CD4-positive, alpha-beta T cell treated with Interleukin-6 for 4 hours (primary cell): Measurements from ENCODE around the gene S100A10.

Experiments
- DNase-seq: peaks from one replicate; pipeline ENCODE4 v3.0.0-alpha.2; 2020; ENCODE audit warnings: mixed read lengths

S100A10 gene

GRCh38 chr1:151960780-151961513 is 32.7 kb downstream of the S100A10 start:
- DNase-seq: no peak

DNA sequence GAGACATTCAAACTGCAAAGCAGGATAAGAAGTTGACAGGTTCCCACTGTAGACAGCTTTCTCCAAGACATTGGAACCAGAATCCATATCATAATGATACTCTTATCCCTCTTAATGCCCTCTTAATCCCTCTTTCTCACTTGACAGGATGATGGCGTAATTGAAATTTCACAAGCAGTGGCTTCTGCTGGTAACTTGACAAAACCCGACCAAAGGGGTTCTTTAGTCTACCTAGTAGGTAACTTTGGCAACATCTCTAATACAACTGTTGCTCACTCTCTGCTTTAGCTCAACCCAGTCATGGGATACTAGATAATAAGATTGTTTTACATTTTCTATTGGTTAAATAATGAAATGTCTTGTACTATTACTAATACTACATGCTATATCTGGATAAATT is 34.7 kb downstream of the S100A10 start:
- DNase-seq: no peak

- no peak for DNase-seq
Measured at GRCh38 chr1:151956957-151957497, 36.6 kb downstream of the S100A10 start.

DNA sequence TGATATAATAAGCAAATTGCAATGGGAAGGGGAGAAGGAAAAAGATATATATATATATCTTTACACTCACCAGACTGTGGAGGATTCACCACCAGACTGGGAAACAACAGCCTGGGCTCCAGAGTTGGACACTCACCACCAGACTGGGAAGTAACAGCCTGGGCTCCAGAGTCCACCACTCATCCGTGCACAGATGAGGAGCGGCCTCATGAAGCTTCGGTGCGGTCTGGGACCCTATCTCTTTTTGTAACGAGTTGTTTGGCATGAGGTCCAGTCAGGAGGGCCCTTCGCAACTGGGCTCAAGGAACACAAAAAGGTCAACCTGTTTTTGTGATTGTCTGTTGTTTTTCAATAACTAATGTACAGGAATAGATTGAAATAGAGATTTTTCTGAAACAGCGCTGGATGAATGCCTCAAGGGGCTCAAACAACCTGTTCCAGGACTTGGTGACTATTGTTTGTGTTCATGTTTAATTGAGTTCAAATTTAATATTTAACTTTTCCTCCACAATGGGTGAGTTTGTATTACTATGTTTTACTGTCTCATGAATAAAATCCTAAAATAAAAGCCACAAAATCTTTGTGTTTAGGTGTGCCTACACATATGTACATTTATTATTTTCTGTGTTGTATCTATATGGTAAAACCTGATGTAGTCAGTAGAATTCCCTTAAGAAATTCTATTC is 40.1 kb downstream of the S100A10 start:
- DNase-seq: no peak

GRCh38 chr1:151952811-151953210 is 40.8 kb downstream of the S100A10 start:
- no peak for DNase-seq

- no peak for DNase-seq
Measured at GRCh38 chr1:151949371-151950193, 44.1 kb downstream of the S100A10 start.

DNA sequence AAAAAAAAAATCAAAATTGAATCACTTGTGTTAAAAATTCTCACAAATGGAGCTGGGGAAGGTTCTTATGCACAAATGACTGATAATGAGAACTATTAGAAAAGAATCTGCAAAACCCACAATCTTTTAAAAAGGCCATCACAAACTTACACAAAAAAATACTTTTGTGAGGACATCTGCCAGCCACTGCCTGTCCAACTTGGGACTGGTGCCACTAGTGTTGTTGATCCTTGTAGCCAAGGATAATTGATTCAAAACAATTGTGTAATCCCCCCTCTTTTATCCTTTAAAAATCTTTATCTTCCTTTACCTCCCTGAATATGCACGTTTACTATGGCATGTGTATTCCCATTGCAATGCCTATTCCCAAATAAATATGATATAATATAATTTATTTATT is 45.2 kb downstream of the S100A10 start:
- no peak for DNase-seq

- no peak for DNase-seq
Measured at GRCh38 chr1:151947140-151947539, 46.5 kb downstream of the S100A10 start.

GRCh38 chr1:151945725-151946722 is 47.6 kb downstream of the S100A10 start:
- peak; percentile 79 for DNase-seq

- no peak for DNase-seq
Measured at GRCh38 chr1:151944857-151945575, 48.6 kb downstream of the S100A10 start.

DNA sequence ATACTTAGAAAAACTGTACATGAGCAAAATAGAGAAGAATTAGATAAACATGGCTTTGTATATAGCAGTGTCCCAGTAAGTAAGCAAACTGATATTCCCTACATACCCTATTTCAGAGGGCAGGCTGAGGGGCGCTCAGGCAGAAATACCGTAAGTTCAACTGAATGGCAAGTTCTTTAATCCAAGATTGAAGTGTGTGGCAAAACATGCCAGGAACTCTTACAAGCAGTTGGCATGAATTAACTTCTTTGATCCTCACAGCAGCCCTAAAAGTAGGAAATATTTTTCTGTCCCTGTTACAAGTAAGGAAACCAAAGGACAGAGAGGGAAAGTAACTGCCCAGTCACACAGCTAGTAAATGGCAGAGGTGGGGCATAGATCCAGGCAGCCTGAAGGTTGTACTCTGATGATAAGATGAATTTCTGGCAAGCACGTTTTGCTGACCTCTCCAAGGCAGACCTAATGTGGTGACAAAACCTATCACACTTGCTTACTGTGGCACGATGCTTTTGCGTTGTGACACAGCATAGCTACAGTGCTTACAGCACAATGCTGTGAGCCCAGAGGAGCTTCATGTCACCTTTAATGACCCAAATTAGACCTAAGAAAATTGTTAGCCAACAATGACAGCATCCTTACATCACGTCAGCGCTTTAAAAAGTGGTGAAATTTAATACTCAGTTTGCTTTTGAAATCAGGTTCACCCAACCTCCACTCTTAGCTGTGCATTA is 49.4 kb downstream of the S100A10 start:
- no peak for DNase-seq

- no peak for DNase-seq
Measured at GRCh38 chr1:151943591-151943990, 50.1 kb downstream of the S100A10 start.

GRCh38 chr1:151942882-151943281 is 50.8 kb downstream of the S100A10 start:
- no peak for DNase-seq

GRCh38 chr1:151940541-151940940 is 53.1 kb downstream of the S100A10 start:
- no peak for DNase-seq

DNA sequence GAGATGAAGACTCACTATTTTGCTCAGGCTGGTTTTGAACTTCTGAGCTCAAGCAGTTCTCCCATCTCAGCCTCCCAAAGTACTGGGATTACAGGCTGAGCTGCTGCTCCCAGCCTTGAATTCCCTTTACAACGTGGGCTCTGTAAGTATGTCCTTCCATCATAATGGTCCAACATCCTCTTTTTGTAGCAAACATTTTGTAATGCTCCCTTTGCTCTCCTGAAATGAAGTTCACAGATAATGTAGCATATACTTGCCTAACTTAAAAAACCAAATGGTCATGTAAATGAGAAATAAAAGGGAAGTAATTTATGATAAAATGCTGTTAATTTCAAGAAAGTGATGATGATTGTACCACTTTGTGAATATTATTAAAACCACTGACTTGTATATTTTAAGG is 53.9 kb downstream of the S100A10 start:
- DNase-seq: no peak

- no peak for DNase-seq
Measured at GRCh38 chr1:151939141-151939540, 54.5 kb downstream of the S100A10 start.

DNA sequence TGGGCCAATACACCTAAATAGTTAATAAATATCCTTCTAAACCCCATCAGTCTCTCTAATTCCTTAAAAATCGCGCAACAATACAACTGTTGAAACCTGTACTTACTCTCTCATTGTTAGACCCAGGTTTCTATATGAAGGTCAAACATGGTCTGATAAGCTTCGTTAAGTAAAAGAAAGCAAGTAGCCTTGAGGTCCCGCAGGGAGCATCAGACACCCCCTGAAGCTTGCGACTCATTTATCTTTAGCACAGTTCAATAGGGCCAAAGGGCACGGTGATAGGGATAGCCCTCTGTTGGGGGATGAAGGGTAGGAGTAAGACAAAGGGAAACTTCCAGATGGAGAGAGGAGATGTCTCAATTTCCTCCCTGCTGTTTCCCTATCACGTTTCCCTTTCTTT is 57.0 kb downstream of the S100A10 start:
- no peak for DNase-seq

DNA sequence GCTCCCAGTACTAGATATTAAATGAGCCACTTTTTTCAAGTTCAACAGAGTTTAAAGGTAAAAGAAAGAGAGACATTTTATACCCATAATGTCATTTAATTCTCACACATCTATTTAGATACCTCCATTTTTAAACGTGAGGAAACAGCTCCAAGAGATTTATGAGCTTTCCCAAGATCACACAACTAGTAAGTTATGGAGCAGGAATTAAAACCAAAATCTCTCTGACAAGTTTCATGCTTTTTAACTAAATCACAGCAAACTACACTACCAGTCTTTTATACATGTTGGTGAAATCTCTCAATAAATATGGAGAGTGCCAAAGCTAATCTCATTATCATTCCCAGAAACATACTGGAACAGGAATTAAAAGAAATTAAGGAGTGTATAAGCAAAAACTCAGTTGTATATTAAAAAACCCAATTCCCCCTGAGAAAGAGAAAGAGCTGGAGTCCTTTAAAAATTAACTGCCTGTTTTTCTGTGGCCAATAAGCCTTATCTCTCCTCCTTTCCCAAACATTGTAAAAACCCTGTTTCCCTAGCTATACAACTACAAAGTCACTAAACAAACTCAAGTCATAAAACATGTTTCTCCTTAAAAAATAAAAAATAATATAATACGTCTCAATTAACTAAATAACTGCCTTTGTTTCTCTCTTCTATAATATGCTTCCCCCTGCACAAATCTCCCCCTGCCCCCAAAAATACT is 57.6 kb downstream of the S100A10 start:
- DNase-seq: no peak

DNA sequence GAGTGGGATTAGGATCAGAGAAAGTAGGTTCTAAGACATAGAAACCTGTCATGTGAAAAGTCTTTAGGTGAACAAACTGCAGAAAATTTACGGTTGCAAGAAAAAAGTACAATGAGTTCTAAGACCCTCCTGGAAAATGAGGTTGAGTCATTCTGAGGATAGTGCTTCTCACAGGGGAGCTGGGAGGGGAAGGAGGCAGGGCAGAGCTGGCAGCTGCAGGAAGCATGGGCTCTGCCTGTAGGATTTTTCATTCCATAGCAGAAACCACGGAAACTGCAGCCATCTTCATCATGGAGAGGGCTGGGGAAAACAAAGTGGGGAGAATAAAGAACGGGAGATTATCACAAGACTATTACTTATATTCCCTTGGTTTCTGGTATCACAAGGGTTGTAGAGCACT is 58.5 kb downstream of the S100A10 start:
- DNase-seq: no peak

DNA sequence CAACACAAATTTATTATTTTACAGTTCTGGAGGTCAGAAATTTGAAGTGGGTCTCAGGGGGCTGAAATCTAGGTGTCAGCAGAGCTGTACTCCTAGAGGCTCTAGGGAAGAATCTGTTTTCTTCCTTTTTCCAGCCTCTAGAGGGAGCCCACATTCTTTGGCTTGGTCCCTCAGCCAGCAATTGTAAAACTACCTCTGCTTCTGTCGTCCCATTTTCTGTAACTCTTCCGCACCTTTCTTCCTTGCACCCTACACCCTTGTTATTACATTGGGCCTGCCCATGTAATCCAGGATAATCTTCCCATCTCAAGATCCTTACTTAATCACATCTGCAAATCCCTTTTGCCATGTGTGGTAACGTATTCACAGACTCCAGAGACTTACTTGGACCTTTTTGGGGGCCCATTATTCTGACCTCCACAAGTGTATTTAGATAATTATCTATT is 59.6 kb downstream of the S100A10 start:
- peak; percentile 58 for DNase-seq
